Muscle layer of colon (tissue), 2 donors: ENCODE results near the gene SPSB3.

ENCODE experiments used
- H3K27ac ChIP-seq: one replicate; pipeline ENCODE4 v1.7.0; 2013; ENCODE audit warnings: low read depth, mild to moderate bottlenecking, low read length, moderate library complexity
- H3K27me3 ChIP-seq, 2 donors: one replicate each; pipeline ENCODE4 v1.7.0; 2013; ENCODE audit warnings: low read length in 2 of 2, mild to moderate bottlenecking in 2 of 2; ENCODE audit not compliant: insufficient read depth in 2 of 2, control insufficient read depth in 1 of 2
- H3K36me3 ChIP-seq: one replicate; pipeline ENCODE4 v1.7.0; 2013; ENCODE audit warnings: mild to moderate bottlenecking, low read length; ENCODE audit not compliant: insufficient read depth
- H3K4me1 ChIP-seq: one replicate; pipeline ENCODE4 v1.7.0; 2013; ENCODE audit warnings: mild to moderate bottlenecking, low read length; ENCODE audit not compliant: insufficient read depth
- H3K4me3 ChIP-seq, 2 donors: one replicate each; pipeline ENCODE4 v1.7.0; 2013; ENCODE audit warnings: low read length in 2 of 2, low read depth in 1 of 2, mild to moderate bottlenecking in 1 of 2, moderate library complexity in 1 of 2
- H3K9ac ChIP-seq: one replicate; pipeline ENCODE4 v1.7.0; 2013; ENCODE audit warnings: low read length
- H3K9me3 ChIP-seq: one replicate; pipeline ENCODE4 v1.7.0; 2013; ENCODE audit warnings: mild to moderate bottlenecking, low read length
- donor health status: abdominal sarcoma.
- donor health status: Adenocarcinoma of cecum.

Gene SPSB3

GRCh38 chr16:1821861-1822611 is 39.7 kb upstream of the SPSB3 start:
- H3K9me3 ChIP-seq = no peaks in the 10 kb centered on the region
- no peaks in the 10 kb centered on the region for H3K27me3 ChIP-seq
- no peak overlapping the region for H3K4me3 ChIP-seq
- H3K9ac ChIP-seq = no peak overlapping the region
- H3K36me3 ChIP-seq = peaks cover 38% of the 10 kb centered on the region
- no peak overlapping the region for H3K27ac ChIP-seq
- peaks cover 22% of the 10 kb centered on the region for H3K4me1 ChIP-seq

- no peaks in the 10 kb centered on the region for H3K27me3 ChIP-seq
- no peak overlapping the region for H3K4me3 ChIP-seq
- peaks cover 45% of the 10 kb centered on the region for H3K36me3 ChIP-seq
- no peak overlapping the region for H3K27ac ChIP-seq
- no peak overlapping the region for H3K9ac ChIP-seq
- peaks cover 22% of the 10 kb centered on the region for H3K4me1 ChIP-seq
- H3K9me3 ChIP-seq = no peaks in the 10 kb centered on the region
Measured at GRCh38 chr16:1820946-1821290, 38.5 kb upstream of the SPSB3 start.

GRCh38 chr16:1820096-1820945 is 38.0 kb upstream of the SPSB3 start:
- H3K36me3 ChIP-seq = peaks cover 45% of the 10 kb centered on the region

GRCh38 chr16:1819611-1820010 is 37.2 kb upstream of the SPSB3 start:
- Histone ChIP-seq H3K36me3 (peaks cover 45% of the 10 kb centered on the region), H3K4me3 (no peak overlapping the region)

More at GRCh38 chr16:1820096-1820945, 38.0 kb upstream of the SPSB3 start:
- H3K9me3 ChIP-seq = no peaks in the 10 kb centered on the region
- H3K9ac ChIP-seq = no peak overlapping the region
- H3K4me3 ChIP-seq = no peak overlapping the region
- no peaks in the 10 kb centered on the region for H3K27me3 ChIP-seq
- H3K4me1 ChIP-seq = peaks cover 16% of the 10 kb centered on the region
- no peak overlapping the region for H3K27ac ChIP-seq

GRCh38 chr16:1818873-1819525 is 36.6 kb upstream of the SPSB3 start:
- peaks cover 46% of the 10 kb centered on the region for H3K36me3 ChIP-seq
- no peaks in the 10 kb centered on the region for H3K9me3 ChIP-seq
- H3K4me3 ChIP-seq = no peak overlapping the region
- no peaks in the 10 kb centered on the region for H3K27me3 ChIP-seq
- no peak overlapping the region for H3K27ac ChIP-seq
- no peak overlapping the region for H3K9ac ChIP-seq
- peaks cover 4% of the 10 kb centered on the region for H3K4me1 ChIP-seq

More at GRCh38 chr16:1819611-1820010, 37.2 kb upstream of the SPSB3 start:
- Histone ChIP-seq H3K9ac (no peak overlapping the region), H3K4me1 (peaks cover 10% of the 10 kb centered on the region), H3K27ac (no peak overlapping the region), H3K27me3 (no peaks in the 10 kb centered on the region), H3K9me3 (no peaks in the 10 kb centered on the region)

GRCh38 chr16:1818204-1818872 is 36.0 kb upstream of the SPSB3 start:
- Histone ChIP-seq H3K9ac (no peak overlapping the region), H3K9me3 (no peaks in the 10 kb centered on the region), H3K27ac (no peak overlapping the region), H3K36me3 (peaks cover 52% of the 10 kb centered on the region), H3K4me3 (no peak overlapping the region), H3K4me1 (no peaks in the 10 kb centered on the region), H3K27me3 (no peaks in the 10 kb centered on the region)

GRCh38 chr16:1817716-1818115 is 35.3 kb upstream of the SPSB3 start:
- Histone ChIP-seq H3K4me1 (peaks cover 3% of the 10 kb centered on the region), H3K4me3 (no peak overlapping the region), H3K9ac (no peak overlapping the region), H3K9me3 (no peaks in the 10 kb centered on the region), H3K36me3 (peaks cover 53% of the 10 kb centered on the region), H3K27me3 (no peaks in the 10 kb centered on the region), H3K27ac (no peak overlapping the region)

GRCh38 chr16:1817276-1817589 is 34.9 kb upstream of the SPSB3 start:
- H3K4me1 ChIP-seq = peaks cover 4% of the 10 kb centered on the region
- H3K27ac ChIP-seq = no peak overlapping the region
- peaks cover 49% of the 10 kb centered on the region for H3K36me3 ChIP-seq
- no peak overlapping the region for H3K9ac ChIP-seq
- H3K27me3 ChIP-seq = no peaks in the 10 kb centered on the region
- no peak overlapping the region for H3K4me3 ChIP-seq
- no peaks in the 10 kb centered on the region for H3K9me3 ChIP-seq

- Histone ChIP-seq H3K36me3 (peaks cover 43% of the 10 kb centered on the region), H3K9ac (no peak overlapping the region), H3K27ac (no peak overlapping the region), H3K27me3 (no peaks in the 10 kb centered on the region), H3K9me3 (no peaks in the 10 kb centered on the region), H3K4me1 (peaks cover 4% of the 10 kb centered on the region), H3K4me3 (no peak overlapping the region)
Measured at GRCh38 chr16:1816396-1817275, 34.3 kb upstream of the SPSB3 start.

- no peaks in the 10 kb centered on the region for H3K27me3 ChIP-seq
- H3K36me3 ChIP-seq = peaks cover 32% of the 10 kb centered on the region
- no peak overlapping the region for H3K9ac ChIP-seq
- no peaks in the 10 kb centered on the region for H3K9me3 ChIP-seq
- peaks cover 4% of the 10 kb centered on the region for H3K4me1 ChIP-seq
- H3K4me3 ChIP-seq = no peak overlapping the region
- no peak overlapping the region for H3K27ac ChIP-seq
Measured at GRCh38 chr16:1815461-1815860, 33.1 kb upstream of the SPSB3 start.
